IPS-18c (cell line): ENCODE data around the gene KLF9.

Source experiments
- H3K4me3 ChIP-seq: 2 replicates; pipeline ENCODE4 v1.7.0; 2013; ENCODE audit warnings: low read depth, mild to moderate bottlenecking, low read length, moderate library complexity; ENCODE audit not compliant: insufficient read depth
- H3K9me3 ChIP-seq: one replicate; pipeline ENCODE4 v1.6.1; 2013; ENCODE audit warnings: mild to moderate bottlenecking, low read length, moderate library complexity; ENCODE audit not compliant: control insufficient read depth, insufficient read depth

The KLF9 gene

DNA sequence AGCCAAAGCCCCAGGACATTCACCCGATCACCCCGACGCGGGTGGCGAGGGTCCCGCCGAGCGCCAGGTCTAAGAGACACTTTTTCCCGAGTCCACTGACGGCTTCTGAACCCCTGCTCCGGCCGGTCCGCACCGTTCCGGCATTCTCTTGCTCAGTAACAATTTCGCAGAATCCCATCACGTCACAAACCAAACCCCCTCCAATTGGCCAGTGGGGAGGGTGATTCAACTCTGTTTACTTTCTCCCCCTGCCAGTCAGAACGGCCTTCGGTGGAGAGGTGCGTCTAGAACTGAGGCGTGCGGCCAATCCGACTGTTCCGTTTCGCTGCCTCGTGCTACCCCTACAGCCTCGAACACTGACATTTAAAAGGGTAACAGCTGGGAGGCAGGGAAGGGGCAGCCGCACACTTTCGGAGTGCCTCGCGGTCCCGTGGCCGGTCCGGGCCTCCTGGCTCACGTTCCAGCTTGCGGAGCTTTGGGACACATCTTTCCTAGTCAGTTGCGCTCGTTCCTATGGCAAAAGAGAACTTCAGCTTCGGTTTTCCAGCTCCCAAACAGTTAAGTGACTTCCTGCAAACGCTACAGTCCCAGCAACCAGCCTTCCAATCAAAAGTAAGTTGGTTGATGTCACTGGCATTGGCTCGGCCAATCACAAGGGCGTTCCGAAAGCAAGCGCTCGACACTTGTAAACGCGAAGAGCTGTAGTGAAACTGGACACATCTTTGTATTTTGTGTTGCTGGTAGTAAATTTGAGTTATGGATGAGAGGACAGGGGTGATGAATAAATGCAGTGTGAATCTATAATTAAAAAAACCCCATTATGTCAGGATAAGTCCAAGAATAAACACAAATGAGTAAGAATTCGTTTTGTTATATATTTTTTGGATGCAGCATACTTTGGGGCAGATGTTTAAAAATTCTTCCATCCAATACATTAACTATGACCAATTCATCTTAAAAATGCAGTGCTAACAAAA, at the start of gene KLF9:
Gene KLF9 (minus strand): TSS at position 859 of the 977 bp plus-strand sequence. CDS start 1,294 bp downstream, outside the sequence.
- H3K9me3 ChIP-seq: no peaks in the 10 kb centered on the region
- H3K4me3 ChIP-seq: peak within 1 kb of the TSS; percentile 70

DNA sequence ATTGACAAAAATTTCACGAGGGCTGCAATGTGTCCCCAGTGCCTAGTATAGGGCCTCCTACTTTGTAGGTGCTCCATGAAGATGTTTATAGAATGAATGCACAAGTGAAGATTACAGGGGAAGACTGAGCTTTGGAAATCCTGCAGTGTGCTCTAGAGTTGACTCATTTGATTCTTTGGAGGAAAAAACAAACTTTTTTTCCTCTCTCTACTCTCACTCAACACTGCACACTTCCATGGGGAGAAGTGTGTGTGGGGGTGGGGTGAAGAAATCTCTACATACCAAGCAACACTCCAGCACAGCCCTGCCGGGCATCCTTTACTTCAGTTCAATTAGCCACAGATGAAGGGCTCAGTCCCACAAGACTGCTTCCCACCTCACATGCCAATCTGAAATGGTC, 49.4 kb upstream of the KLF9 start:
- no peaks in the 10 kb centered on the region for H3K9me3 ChIP-seq
- H3K4me3 ChIP-seq: no peak overlapping the region

DNA sequence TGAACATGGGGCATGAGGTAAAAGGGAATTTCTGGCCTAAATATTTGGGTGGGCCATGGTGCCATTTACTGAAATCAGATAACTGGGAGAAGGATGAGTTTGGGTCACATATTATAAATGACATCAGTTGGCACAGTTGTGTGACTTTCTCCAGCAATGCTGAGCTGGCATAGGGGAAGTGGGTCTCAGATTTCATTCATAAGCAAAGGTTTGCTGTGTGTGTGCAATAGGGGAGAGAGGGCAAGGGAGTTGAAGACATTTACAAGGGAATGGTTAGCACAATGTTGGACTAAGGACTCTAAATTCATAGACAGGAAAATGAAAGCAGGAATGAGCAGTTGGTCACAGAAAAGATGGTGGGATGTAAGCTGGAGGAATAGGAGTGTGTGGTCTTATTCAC, 47.8 kb upstream of the KLF9 start:
- Histone ChIP-seq H3K9me3 (no peaks in the 10 kb centered on the region), H3K4me3 (no peak overlapping the region)

GRCh38 chr9:70457235-70457634, 42.8 kb upstream of the KLF9 start:
- no peaks in the 10 kb centered on the region for H3K9me3 ChIP-seq

GRCh38 chr9:70455993-70456704, 41.7 kb upstream of the KLF9 start:
- Histone ChIP-seq H3K4me3 (no peak overlapping the region), H3K9me3 (no peaks in the 10 kb centered on the region)

More at GRCh38 chr9:70457235-70457634, 42.8 kb upstream of the KLF9 start:
- H3K4me3 ChIP-seq: no peak overlapping the region

- Histone ChIP-seq H3K4me3 (no peak overlapping the region), H3K9me3 (no peaks in the 10 kb centered on the region)
These were observed 37.9 kb upstream of the KLF9 start for GRCh38 chr9:70452365-70452764.

GRCh38 chr9:70451765-70452164, 37.3 kb upstream of the KLF9 start:
- no peak overlapping the region for H3K4me3 ChIP-seq
- H3K9me3 ChIP-seq: no peaks in the 10 kb centered on the region

DNA sequence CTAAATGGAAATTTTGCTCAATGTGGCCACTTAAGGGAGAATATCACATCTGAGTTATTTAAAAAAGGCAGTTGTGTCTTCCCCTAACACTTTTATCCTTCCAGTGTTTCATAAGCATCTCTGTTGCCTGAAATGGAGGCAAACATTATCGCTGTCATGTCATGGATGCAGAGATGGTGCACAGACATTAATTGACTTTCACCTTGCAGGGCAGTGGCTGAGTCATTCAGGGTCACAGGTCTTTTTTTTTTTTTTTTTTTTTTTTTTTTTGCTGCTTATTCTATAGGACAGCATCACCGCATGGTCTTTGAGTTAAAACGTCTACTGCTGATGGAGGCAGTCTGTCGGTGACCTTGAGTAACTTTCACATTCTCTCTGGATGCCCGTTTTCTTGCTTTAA, 36.3 kb upstream of the KLF9 start:
- no peaks in the 10 kb centered on the region for H3K9me3 ChIP-seq
- H3K4me3 ChIP-seq: no peak overlapping the region

DNA sequence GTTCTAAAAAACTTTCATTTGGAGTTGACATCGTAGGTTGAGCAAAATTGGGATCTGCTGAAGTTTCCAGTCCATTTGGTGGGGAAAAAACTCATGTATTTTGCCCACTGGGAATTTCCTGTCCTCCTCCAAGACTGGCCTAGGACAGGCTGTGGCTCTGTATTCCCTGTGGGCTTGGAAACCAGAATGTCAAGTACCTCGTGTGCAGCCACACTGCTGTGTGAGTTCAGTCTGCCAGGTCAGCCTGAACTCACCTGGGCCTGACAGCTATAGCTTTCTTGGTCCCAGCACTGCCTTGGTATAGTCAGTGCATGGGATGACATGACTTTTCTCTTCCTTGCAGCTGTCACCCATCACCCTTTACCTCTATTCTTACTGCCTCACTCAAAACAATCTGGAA, 35.0 kb upstream of the KLF9 start:
- no peak overlapping the region for H3K4me3 ChIP-seq
- no peaks in the 10 kb centered on the region for H3K9me3 ChIP-seq

GRCh38 chr9:70448919-70449318, 34.5 kb upstream of the KLF9 start:
- no peaks in the 10 kb centered on the region for H3K9me3 ChIP-seq

DNA sequence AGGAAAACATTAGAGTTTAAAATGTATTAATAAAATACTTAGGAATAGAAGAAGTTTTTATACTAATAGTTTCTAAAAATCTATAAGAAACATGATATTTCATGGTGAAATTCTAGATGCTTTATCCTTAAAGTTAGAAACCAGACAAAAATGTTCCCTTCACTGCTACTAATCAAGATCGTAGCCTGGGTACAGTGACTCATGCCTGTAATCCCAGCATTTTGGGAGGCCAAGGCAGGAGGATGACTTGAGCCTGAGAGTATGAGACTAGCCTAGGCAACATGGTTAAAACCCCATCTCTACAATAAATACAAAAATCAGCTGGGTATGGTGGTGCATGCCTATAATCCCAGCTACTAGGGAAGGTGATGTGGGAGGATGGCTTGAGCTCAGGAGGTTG, 30.4 kb upstream of the KLF9 start:
- H3K4me3 ChIP-seq: no peak overlapping the region
- H3K9me3 ChIP-seq: no peaks in the 10 kb centered on the region

More at GRCh38 chr9:70448919-70449318, 34.5 kb upstream of the KLF9 start:
- no peak overlapping the region for H3K4me3 ChIP-seq

- H3K4me3 ChIP-seq: no peak overlapping the region
- no peaks in the 10 kb centered on the region for H3K9me3 ChIP-seq
These were observed 27.9 kb upstream of the KLF9 start for GRCh38 chr9:70442328-70442848.

DNA sequence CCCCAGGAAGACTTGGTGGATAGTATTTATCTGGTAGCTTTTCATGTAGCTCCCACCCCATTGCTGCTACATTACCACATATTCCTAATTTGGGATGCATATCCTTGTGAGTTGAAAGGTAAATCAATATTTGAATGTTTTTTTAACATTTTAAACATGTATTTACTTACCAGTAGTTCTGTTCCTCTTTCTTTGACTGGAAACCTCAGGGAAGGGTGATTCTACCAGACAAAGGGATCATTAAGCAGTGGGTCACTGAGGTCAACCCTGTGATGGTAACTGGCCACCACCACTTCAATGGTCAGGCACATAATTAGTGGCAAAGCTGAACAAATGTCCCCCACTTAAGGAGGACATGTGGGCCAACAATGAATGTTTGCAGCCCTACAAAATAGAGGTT, 27.2 kb upstream of the KLF9 start:
- Histone ChIP-seq H3K9me3 (no peaks in the 10 kb centered on the region), H3K4me3 (no peak overlapping the region)

- H3K4me3 ChIP-seq: no peak overlapping the region
- H3K9me3 ChIP-seq: no peaks in the 10 kb centered on the region
These were observed 25.7 kb upstream of the KLF9 start for GRCh38 chr9:70439991-70440706.

GRCh38 chr9:70438341-70438928, 24.0 kb upstream of the KLF9 start:
- Histone ChIP-seq H3K4me3 (no peak overlapping the region), H3K9me3 (no peaks in the 10 kb centered on the region)

DNA sequence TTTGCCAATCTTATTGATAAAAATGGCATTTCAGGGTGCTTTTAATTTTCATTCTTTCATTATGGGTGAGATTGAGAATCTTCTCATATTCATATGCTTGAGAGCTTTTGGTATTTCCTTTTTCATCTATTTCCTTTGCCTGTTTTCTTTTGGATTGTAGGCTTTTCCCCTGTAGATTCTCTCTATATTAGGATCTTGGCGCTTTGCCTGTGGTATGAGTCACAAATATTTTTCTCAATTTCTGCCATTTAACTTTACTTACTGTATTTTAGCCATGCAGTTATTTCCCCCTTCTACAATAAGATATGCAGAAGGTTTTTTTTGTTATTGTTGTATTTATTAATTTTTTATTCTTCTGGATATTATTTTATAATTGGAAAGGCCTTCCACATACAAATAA, 21.5 kb upstream of the KLF9 start:
- Histone ChIP-seq H3K4me3 (no peak overlapping the region), H3K9me3 (no peaks in the 10 kb centered on the region)

DNA sequence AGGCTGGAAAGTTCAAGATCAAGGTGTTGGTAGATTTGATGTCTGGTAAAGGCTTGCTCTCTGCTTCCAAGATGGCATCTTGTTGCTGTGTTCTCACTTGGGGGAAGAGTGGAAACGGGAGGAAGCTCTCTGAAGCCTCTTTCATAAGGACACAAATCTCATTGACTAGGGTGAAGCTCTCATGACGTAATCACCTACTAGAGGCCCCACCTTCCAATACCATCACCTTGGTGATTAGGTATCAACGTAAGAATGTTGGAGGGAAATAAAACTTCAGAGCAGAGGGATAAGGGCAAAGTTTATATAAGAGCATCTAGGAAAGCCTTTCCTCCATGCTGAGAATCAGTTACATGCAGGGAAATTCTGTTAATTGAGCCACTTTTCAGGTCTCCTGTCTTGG, 15.4 kb upstream of the KLF9 start:
- no peaks in the 10 kb centered on the region for H3K9me3 ChIP-seq
- no peak overlapping the region for H3K4me3 ChIP-seq
